Measurements from ENCODE around the gene FUBP1.

DNA sequence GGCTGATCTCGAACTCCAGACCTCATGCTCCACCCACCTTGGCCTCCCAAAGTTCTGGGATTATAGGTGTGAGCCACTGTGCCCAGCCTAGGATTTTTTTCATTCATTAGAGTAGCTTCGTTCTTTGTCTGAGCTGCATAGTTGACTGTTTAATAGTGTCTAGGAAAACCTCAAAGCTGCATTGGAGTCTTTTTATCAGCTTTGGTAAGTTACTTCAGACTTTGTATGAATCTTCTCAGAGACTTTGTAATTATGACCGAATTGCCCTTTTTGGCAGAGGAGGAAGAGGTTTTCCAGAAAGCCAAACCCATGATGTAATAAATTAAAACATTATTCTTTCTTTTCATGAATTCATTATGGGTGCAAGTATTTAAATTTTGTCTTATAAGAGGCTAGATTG, 31.0 kb upstream of the FUBP1 start:
- TF ChIP-seq, protein P1, sequence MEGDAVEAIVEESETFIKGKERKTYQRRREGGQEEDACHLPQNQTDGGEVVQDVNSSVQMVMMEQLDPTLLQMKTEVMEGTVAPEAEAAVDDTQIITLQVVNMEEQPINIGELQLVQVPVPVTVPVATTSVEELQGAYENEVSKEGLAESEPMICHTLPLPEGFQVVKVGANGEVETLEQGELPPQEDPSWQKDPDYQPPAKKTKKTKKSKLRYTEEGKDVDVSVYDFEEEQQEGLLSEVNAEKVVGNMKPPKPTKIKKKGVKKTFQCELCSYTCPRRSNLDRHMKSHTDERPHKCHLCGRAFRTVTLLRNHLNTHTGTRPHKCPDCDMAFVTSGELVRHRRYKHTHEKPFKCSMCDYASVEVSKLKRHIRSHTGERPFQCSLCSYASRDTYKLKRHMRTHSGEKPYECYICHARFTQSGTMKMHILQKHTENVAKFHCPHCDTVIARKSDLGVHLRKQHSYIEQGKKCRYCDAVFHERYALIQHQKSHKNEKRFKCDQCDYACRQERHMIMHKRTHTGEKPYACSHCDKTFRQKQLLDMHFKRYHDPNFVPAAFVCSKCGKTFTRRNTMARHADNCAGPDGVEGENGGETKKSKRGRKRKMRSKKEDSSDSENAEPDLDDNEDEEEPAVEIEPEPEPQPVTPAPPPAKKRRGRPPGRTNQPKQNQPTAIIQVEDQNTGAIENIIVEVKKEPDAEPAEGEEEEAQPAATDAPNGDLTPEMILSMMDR (IDR thresholded peaks at IDR 0.05) = no peak
- TF ChIP-seq POLR2A (IDR thresholded peaks at IDR 0.05) = no peak

Measured in upper lobe of left lung (tissue), 4 donors.